GM12801 (cell line): ENCODE results near the gene ZMAT5.

Experiments
- TF ChIP-seq, protein P1 (sequence below): IDR thresholded peaks from one replicate; pipeline ENCODE4 v1.5.1; 2011; ENCODE audit warnings: control low read depth; ENCODE audit not compliant: insufficient read length; ENCODE audit errors: extremely low read depth

ZMAT5 gene

DNA sequence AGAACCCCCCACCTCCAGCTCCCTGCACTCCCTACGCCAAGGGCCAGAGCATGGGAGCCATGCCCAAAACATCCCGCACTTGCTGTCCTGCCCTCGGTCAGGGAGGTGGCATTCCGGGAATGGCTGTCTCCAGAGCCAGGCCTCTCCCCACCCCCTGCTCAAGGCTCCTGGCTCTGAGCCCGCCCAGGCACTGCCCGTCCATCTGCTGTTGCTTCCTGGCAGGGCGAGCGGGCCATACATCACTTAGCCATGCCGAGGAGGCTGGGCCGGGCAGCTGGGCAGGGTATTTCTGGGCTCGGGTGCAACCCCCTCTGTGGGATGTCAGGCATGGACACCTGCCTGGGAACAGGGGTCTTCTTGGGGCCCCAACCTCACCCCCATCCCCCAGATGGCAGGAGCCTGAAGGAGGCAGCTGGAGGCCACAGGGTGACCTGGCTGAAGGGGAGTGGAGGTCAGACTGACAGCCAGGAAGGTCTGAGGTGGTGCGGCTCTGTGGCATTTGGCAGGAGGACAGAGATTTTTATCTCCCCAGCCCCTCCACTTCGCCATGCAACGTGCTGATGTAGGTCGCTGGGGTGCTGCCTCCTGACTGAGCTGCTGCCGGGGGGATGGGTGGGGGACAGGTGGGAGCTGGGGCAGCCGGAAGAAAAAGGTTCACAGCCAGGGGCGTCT is 55.7 kb downstream of the ZMAT5 start:
- TF ChIP-seq, protein P1, sequence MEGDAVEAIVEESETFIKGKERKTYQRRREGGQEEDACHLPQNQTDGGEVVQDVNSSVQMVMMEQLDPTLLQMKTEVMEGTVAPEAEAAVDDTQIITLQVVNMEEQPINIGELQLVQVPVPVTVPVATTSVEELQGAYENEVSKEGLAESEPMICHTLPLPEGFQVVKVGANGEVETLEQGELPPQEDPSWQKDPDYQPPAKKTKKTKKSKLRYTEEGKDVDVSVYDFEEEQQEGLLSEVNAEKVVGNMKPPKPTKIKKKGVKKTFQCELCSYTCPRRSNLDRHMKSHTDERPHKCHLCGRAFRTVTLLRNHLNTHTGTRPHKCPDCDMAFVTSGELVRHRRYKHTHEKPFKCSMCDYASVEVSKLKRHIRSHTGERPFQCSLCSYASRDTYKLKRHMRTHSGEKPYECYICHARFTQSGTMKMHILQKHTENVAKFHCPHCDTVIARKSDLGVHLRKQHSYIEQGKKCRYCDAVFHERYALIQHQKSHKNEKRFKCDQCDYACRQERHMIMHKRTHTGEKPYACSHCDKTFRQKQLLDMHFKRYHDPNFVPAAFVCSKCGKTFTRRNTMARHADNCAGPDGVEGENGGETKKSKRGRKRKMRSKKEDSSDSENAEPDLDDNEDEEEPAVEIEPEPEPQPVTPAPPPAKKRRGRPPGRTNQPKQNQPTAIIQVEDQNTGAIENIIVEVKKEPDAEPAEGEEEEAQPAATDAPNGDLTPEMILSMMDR = no peak

DNA sequence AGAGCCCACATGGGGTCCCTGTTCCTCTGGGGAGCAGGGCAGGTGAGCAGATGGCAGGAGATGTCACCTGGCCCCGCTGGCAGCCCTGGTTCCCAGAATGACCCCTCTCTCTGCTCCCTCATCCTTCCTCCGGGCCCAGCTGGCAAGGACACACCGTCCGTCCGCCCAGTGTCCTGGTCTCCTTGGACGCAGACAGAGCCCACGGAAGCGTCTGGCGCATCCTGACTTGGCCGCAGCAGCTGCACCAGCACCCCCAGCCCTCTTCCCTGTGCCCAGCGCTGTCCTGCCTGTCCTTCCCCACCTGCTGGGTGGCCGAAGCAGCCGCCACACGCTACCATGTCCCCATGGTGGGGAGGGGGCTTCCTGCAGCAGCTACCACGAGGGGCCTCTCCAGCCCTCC is 56.6 kb downstream of the ZMAT5 start:
- TF ChIP-seq, protein P1 = no peak

GRCh38 chr22:29707471-29707870 is 59.3 kb downstream of the ZMAT5 start:
- TF ChIP-seq, protein P1 = no peak

- TF ChIP-seq, protein P1 = no peak
These were observed 59.8 kb downstream of the ZMAT5 start for GRCh38 chr22:29707010-29707409.

GRCh38 chr22:29706486-29706885 is 60.3 kb downstream of the ZMAT5 start:
- TF ChIP-seq, protein P1 = no peak

GRCh38 chr22:29705651-29706050 is 61.2 kb downstream of the ZMAT5 start:
- TF ChIP-seq, protein P1 = no peak

- TF ChIP-seq, protein P1 = no peak
These were observed 62.1 kb downstream of the ZMAT5 start for GRCh38 chr22:29704528-29705285.
